HepG2 (cell line): ENCODE measurements around the gene NFKBIZ. TPM values are rescaled to one million over a fixed set of nuclear protein-coding genes. Genes with fewer than 3 reads are reported as not detected.

Experiments used
- ATAC-seq: fragments of 200-7000 bp; cut with Tn5 transposase; 3 replicates; pipeline ENCODE4 v1.9.1; 2020; ENCODE audit warnings: mild to moderate bottlenecking, moderate library complexity
- BruUV-seq: library from RNA; stranded (reverse); fragments of 400-500 nt; replicated peaks from 2 replicates; lab custom pipeline; 2021; lab: Mats Ljungman, UMichigan
- CTCF ChIA-PET: fragments of 300-600 bp; formaldehyde crosslinking; extraction: SDS; loops from one replicate; lab custom pipeline; 2021; ENCODE audit warnings: low total read pairs, inconsistent platforms, low intra/inter-chr PET ratio; lab: Yijun Ruan, JAX
- POLR2A ChIA-PET: fragments of 350-600 bp; sonication (Branson Sonifier 250); formaldehyde crosslinking; loops from one replicate; lab custom pipeline; 2020; ENCODE audit warnings: antibody characterized with exemption, inconsistent platforms; lab: Yijun Ruan, JAX
- DNase-seq: peaks from one replicate; pipeline ENCODE4 v3.0.0-alpha.2; 2015; ENCODE audit warnings: low spot score
- FAIRE-seq: peaks from 3 replicates; lab custom pipeline; 2011; peaks lifted over from hg19 to GRCh38; lab: Jason Lieb, UNC
- H2AFZ ChIP-seq: one replicate; pipeline ENCODE4 v1.6.1; 2011; ENCODE audit warnings: low read length, inconsistent platforms
- H3K27ac ChIP-seq: fragments of 300-600 bp; 3 replicates; pipeline ENCODE4 v1.8.0; 2011; ENCODE audit warnings: mixed run types, mild to moderate bottlenecking, mixed read lengths, low read length, inconsistent platforms; ENCODE audit not compliant: insufficient read depth; ENCODE audit errors: extremely low read length
- H3K27me3 ChIP-seq, 2 experiments: fragments of 200-600 bp in 1 of 2; 2 replicates in 1 of 2; 3 replicates in 1 of 2; pipeline versions ENCODE4 v1.6.0 to v1.8.0; 2011; ENCODE audit warnings: low read length in 2 of 2, mild to moderate bottlenecking in 2 of 2, moderate library complexity in 2 of 2, inconsistent platforms in 1 of 2; ENCODE audit not compliant: insufficient read depth in 2 of 2, control insufficient read depth in 1 of 2
- H3K36me3 ChIP-seq, 2 experiments: fragments of 200-600 bp in 1 of 2; replicated peaks in 1 of 2; 2 replicates in 1 of 2; 3 replicates in 1 of 2; pipeline versions ENCODE4 v1.5.1 to v1.8.0; 2011; ENCODE audit warnings: low read length in 2 of 2, inconsistent platforms in 1 of 2; ENCODE audit not compliant: insufficient read depth in 2 of 2, control insufficient read depth in 1 of 2
- H3K4me1 ChIP-seq: 2 replicates; pipeline ENCODE4 v1.5.1; 2012; ENCODE audit warnings: low read length, inconsistent platforms; ENCODE audit not compliant: insufficient read depth
- H3K4me2 ChIP-seq: 2 replicates; pipeline ENCODE4 v1.6.0; 2011; ENCODE audit warnings: low read depth, low read length, inconsistent platforms
- H3K4me3 ChIP-seq, 3 experiments: fragments of 200-600 bp in 1 of 3; sonication (generic), shearing (Covaris generic) in 1 of 3; replicated peaks in 1 of 3; 2 replicates each; pipeline ENCODE4 v1.5.1; 2011 to 2016; ENCODE audit warnings: low read length in 3 of 3, inconsistent platforms in 2 of 3, low read depth in 2 of 3, mild to moderate bottlenecking in 2 of 3, control low read depth in 1 of 3, mixed read lengths in 1 of 3; ENCODE audit not compliant: insufficient read depth in 1 of 3
- H3K79me2 ChIP-seq: one replicate; pipeline ENCODE4 v1.6.1; 2011; ENCODE audit warnings: low read length, inconsistent platforms; ENCODE audit not compliant: insufficient read depth
- H3K9ac ChIP-seq: 2 replicates; pipeline ENCODE4 v1.6.0; 2011; ENCODE audit warnings: mild to moderate bottlenecking, low read depth, low read length, inconsistent platforms; ENCODE audit not compliant: insufficient read depth
- H3K9me3 ChIP-seq: 2 replicates; pipeline ENCODE4 v1.5.1; 2012; ENCODE audit warnings: mild to moderate bottlenecking, low read length
- H4K20me1 ChIP-seq: 2 replicates; pipeline ENCODE4 v1.6.0; 2011; ENCODE audit warnings: inconsistent platforms, mild to moderate bottlenecking, low read length, moderate library complexity; ENCODE audit not compliant: insufficient read depth
- GABPA ChIP-seq, 2 experiments: IDR thresholded peaks; 2 replicates each; pipeline ENCODE4 v1.6.1; 2011 to 2016; ENCODE audit warnings: low read depth in 2 of 2, low read length in 1 of 2, missing biosample characterization in 1 of 2, missing genetic modification characterization in 1 of 2
- GATAD2A ChIP-seq: IDR thresholded peaks from 2 replicates; pipeline ENCODE4 v1.6.1; 2016
- HDAC1 ChIP-seq: sonication (generic); formaldehyde crosslinking; IDR thresholded peaks from 2 replicates; pipeline ENCODE4 v1.5.1; 2020; ENCODE audit warnings: mild to moderate bottlenecking, missing genetic modification reagents
- HMG20A ChIP-seq: IDR thresholded peaks from 2 replicates; pipeline ENCODE4 v1.6.1; 2016; ENCODE audit warnings: borderline replicate concordance
- HNF4G ChIP-seq, 2 experiments: sonication (generic) in 1 of 2; formaldehyde crosslinking in 1 of 2; IDR thresholded peaks; 2 replicates each; pipeline versions ENCODE4 v1.4.0 to v1.6.1; 2011 to 2020; ENCODE audit warnings: borderline replicate concordance in 2 of 2, low read depth in 2 of 2, mild to moderate bottlenecking in 2 of 2, low read length in 1 of 2, missing genetic modification reagents in 1 of 2, moderate library complexity in 1 of 2
- NR1H2 ChIP-seq: sonication (generic); formaldehyde crosslinking; IDR thresholded peaks from 2 replicates; pipeline ENCODE4 v1.8.1; 2022; ENCODE audit warnings: low read depth, missing genetic modification reagents, borderline replicate concordance
- SIX4 ChIP-seq: sonication (generic); formaldehyde crosslinking; IDR thresholded peaks from 2 replicates; pipeline ENCODE4 v1.4.0; 2020; ENCODE audit warnings: missing genetic modification reagents
- STAT5B ChIP-seq: sonication (generic); formaldehyde crosslinking; IDR thresholded peaks from 2 replicates; pipeline ENCODE4 v1.4.0; 2020; ENCODE audit warnings: missing genetic modification reagents
- ZBTB7A ChIP-seq: sonication (generic); formaldehyde crosslinking; IDR thresholded peaks from 2 replicates; pipeline ENCODE4 v1.8.0; 2022; ENCODE audit warnings: mild to moderate bottlenecking, missing genetic modification reagents
- ZBTB7B ChIP-seq: sonication (generic); formaldehyde crosslinking; IDR thresholded peaks from 2 replicates; pipeline ENCODE4 v1.4.0; 2020; ENCODE audit warnings: missing genetic modification reagents
- ZNF530 ChIP-seq: sonication (generic); formaldehyde crosslinking; IDR thresholded peaks from 2 replicates; pipeline ENCODE4 v1.5.0; 2020; ENCODE audit warnings: low read depth, mild to moderate bottlenecking, missing genetic modification reagents
- ZZZ3 ChIP-seq: sonication (generic); formaldehyde crosslinking; IDR thresholded peaks from 2 replicates; pipeline ENCODE4 v1.4.0; 2020; ENCODE audit warnings: missing genetic modification reagents, mild to moderate bottlenecking, borderline replicate concordance
- WGBS: methylation state at CpG from one replicate; pipeline ENCODE4 v1.1.6; 2017; ENCODE audit warnings: low lambda C conversion rate; 5-methylcytosine and 5-hydroxymethylcytosine counted together
- in situ Hi-C: cut with HindIII; loops from 2 replicates; pipeline ENCODE4 v1.10.0; 2017; ENCODE audit warnings: low pct_unique_long_range_greater_than_20kb; ENCODE audit not compliant: extremely low pct_ligation_motif_present
- intact Hi-C: fragments of 100-400 bp; cut with micrococcal nuclease; formaldehyde crosslinking; loops from one replicate; pipeline ENCODE4 v1.10.0; 2022; ENCODE audit not compliant: unreplicated experiment
- polyA plus RNA-seq, 8 experiments: library from polyadenylated mRNA; depleted of rRNA in 3 of 8; stranded (reverse) in 7 of 8; unstranded in 1 of 8; fragments of >200 nt; fragmentation: Illumina TruSeq in 4 of 8; extraction: Trizol in 4 of 8; gene quantifications; 2 replicates each; pipeline versions ENCODE4 v1.2.1 to v1.2.3, GENCODE V29; 2011 to 2016; ENCODE audit warnings: low read depth in 4 of 8, missing spikeins in 1 of 8, mixed read lengths in 1 of 8; ENCODE audit not compliant: insufficient read depth in 1 of 8
- total RNA-seq, 5 experiments: library from RNA; depleted of rRNA; stranded (reverse); fragments of >200 nt; fragmentation: Illumina TruSeq; extraction: Trizol; gene quantifications; 2 replicates each; pipeline ENCODE4 v1.2.3, GENCODE V29; 2016; ENCODE audit warnings: low read depth in 1 of 5
- TF ChIP-seq, protein P1 (sequence below): sonication (generic); formaldehyde crosslinking; IDR thresholded peaks from 2 replicates; pipeline ENCODE4 v1.4.0; 2020; ENCODE audit warnings: missing genetic modification reagents
- TF ChIP-seq, protein P2 (sequence below): sonication (generic); formaldehyde crosslinking; IDR thresholded peaks from 2 replicates; pipeline ENCODE4 v1.4.0; 2020; ENCODE audit warnings: missing genetic modification reagents
- TF ChIP-seq, protein P3 (sequence below): sonication (generic); formaldehyde crosslinking; IDR thresholded peaks from 2 replicates; pipeline ENCODE4 v1.5.1; 2020; ENCODE audit warnings: missing genetic modification reagents, mild to moderate bottlenecking, borderline replicate concordance
- TF ChIP-seq, protein P4 (sequence below): sonication (generic); formaldehyde crosslinking; IDR thresholded peaks from 2 replicates; pipeline ENCODE4 v1.4.0; 2020; ENCODE audit warnings: mild to moderate bottlenecking, missing genetic modification reagents

Gene NFKBIZ
- total and polyA plus RNA-seq, 2 of the 13 experiments (the other 11 are each of a cell fraction or from before 2014, with no cell fraction given) = 25.9 to 60.6 TPM

DNA sequence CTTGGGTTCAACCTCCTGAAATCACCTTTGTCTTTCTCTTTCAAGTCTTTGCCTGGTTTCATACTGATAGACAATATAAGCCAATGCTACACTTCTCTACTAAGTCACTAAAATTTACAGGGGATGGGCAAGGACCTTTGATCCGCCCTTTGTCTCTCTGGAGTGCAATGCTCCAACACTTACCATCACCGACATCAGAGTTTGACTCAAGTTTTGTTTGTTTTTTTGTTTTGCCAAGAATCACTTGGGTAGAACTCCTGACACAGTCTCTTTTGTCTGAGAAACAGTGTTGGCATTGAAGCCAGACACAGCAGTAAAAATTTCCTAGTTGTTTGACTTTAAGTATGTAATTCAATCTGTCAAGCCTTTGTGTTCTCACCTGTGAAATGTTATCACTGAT is 29.3 kb downstream of the NFKBIZ start:
- no peaks in the 10 kb centered on the region for H3K36me3 ChIP-seq
- no peak overlapping the region for H2AFZ ChIP-seq
- POLR2A ChIA-PET = no interaction called here
- DNase-seq = no peak
- no peak overlapping the region for H3K4me3 ChIP-seq
- H3K4me2 ChIP-seq = no peak overlapping the region
- in situ Hi-C loops (no loop called here), intact Hi-C loops (no loop called here)
- no peaks in the 10 kb centered on the region for H4K20me1 ChIP-seq
- peak; percentile 43; the same call in 2 of the 3 replicates for ATAC-seq
- CTCF ChIA-PET = no interaction called here
- no peaks in the 10 kb centered on the region for H3K27me3 ChIP-seq
- peaks cover 33% of the 10 kb centered on the region for H3K4me1 ChIP-seq
- no peak for FAIRE-seq
- no TSS peak for BruUV-seq
- H3K9ac ChIP-seq = no peak overlapping the region
- H3K9me3 ChIP-seq = no peaks in the 10 kb centered on the region
- H3K27ac ChIP-seq = no peak overlapping the region
- WGBS = 2% methylated on average over 2 of the region's 2 CpGs
- no peaks in the 10 kb centered on the region for H3K79me2 ChIP-seq
- TF ChIP-seq STAT5B (CRISPR knock-in tag) = no peak
- no peak for TF ChIP-seq ZZZ3 (CRISPR knock-in tag)
- TF ChIP-seq, protein P1, sequence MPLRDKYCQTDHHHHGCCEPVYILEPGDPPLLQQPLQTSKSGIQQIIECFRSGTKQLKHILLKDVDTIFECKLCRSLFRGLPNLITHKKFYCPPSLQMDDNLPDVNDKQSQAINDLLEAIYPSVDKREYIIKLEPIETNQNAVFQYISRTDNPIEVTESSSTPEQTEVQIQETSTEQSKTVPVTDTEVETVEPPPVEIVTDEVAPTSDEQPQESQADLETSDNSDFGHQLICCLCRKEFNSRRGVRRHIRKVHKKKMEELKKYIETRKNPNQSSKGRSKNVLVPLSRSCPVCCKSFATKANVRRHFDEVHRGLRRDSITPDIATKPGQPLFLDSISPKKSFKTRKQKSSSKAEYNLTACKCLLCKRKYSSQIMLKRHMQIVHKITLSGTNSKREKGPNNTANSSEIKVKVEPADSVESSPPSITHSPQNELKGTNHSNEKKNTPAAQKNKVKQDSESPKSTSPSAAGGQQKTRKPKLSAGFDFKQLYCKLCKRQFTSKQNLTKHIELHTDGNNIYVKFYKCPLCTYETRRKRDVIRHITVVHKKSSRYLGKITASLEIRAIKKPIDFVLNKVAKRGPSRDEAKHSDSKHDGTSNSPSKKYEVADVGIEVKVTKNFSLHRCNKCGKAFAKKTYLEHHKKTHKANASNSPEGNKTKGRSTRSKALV = no peak
- TF ChIP-seq GABPA (IDR thresholded peaks at IDR 0.05; ENCODE audit: low read depth, low read length) = no peak
- TF ChIP-seq GABPA (CRISPR knock-in tag; IDR thresholded peaks at IDR 0.05; ENCODE audit: low read depth) = no peak
- TF ChIP-seq, protein P2, sequence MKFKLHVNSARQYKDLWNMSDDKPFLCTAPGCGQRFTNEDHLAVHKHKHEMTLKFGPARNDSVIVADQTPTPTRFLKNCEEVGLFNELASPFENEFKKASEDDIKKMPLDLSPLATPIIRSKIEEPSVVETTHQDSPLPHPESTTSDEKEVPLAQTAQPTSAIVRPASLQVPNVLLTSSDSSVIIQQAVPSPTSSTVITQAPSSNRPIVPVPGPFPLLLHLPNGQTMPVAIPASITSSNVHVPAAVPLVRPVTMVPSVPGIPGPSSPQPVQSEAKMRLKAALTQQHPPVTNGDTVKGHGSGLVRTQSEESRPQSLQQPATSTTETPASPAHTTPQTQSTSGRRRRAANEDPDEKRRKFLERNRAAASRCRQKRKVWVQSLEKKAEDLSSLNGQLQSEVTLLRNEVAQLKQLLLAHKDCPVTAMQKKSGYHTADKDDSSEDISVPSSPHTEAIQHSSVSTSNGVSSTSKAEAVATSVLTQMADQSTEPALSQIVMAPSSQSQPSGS (CRISPR knock-in tag) = no peak
- TF ChIP-seq ZNF530 (CRISPR knock-in tag) = no peak
- TF ChIP-seq SIX4 = no peak
- TF ChIP-seq, protein P3, sequence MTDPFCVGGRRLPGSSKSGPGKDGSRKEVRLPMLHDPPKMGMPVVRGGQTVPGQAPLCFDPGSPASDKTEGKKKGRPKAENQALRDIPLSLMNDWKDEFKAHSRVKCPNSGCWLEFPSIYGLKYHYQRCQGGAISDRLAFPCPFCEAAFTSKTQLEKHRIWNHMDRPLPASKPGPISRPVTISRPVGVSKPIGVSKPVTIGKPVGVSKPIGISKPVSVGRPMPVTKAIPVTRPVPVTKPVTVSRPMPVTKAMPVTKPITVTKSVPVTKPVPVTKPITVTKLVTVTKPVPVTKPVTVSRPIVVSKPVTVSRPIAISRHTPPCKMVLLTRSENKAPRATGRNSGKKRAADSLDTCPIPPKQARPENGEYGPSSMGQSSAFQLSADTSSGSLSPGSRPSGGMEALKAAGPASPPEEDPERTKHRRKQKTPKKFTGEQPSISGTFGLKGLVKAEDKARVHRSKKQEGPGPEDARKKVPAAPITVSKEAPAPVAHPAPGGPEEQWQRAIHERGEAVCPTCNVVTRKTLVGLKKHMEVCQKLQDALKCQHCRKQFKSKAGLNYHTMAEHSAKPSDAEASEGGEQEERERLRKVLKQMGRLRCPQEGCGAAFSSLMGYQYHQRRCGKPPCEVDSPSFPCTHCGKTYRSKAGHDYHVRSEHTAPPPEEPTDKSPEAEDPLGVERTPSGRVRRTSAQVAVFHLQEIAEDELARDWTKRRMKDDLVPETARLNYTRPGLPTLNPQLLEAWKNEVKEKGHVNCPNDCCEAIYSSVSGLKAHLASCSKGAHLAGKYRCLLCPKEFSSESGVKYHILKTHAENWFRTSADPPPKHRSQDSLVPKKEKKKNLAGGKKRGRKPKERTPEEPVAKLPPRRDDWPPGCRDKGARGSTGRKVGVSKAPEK = no peak
- TF ChIP-seq GATAD2A = peak; percentile 10; the same call in 1 of the 2 replicates
- TF ChIP-seq ZBTB7A = no peak
- TF ChIP-seq HNF4G (IDR thresholded peaks at IDR 0.05; ENCODE audit: borderline replicate concordance, low read depth, low read length) = peak; percentile 37; the same call in 1 of the 2 replicates
- TF ChIP-seq HNF4G (CRISPR knock-in tag; IDR thresholded peaks at IDR 0.05; ENCODE audit: borderline replicate concordance, low read depth) = no peak
- TF ChIP-seq, protein P4, sequence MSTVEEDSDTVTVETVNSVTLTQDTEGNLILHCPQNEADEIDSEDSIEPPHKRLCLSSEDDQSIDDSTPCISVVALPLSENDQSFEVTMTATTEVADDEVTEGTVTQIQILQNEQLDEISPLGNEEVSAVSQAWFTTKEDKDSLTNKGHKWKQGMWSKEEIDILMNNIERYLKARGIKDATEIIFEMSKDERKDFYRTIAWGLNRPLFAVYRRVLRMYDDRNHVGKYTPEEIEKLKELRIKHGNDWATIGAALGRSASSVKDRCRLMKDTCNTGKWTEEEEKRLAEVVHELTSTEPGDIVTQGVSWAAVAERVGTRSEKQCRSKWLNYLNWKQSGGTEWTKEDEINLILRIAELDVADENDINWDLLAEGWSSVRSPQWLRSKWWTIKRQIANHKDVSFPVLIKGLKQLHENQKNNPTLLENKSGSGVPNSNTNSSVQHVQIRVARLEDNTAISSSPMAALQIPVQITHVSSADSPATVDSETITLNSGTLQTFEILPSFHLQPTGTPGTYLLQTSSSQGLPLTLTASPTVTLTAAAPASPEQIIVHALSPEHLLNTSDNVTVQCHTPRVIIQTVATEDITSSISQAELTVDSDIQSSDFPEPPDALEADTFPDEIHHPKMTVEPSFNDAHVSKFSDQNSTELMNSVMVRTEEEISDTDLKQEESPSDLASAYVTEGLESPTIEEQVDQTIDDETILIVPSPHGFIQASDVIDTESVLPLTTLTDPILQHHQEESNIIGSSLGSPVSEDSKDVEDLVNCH (CRISPR knock-in tag) = no peak
- peak; percentile 44; the same call in 1 of the 2 replicates for TF ChIP-seq HMG20A
- TF ChIP-seq HDAC1 = no peak
- TF ChIP-seq ZBTB7B (CRISPR knock-in tag) = no peak
- no peak for TF ChIP-seq NR1H2 (CRISPR knock-in tag)
